SHP77 (cell line): ENCODE measurements around the gene CAMSAP3.

Experiments used
- DNase-seq, 2 experiments: peaks; one replicate each; lab custom pipeline; 2025; lab: John Stamatoyannopoulos, UW

Gene CAMSAP3

GRCh38 chr19:7578127-7578526 is 17.5 kb upstream of the CAMSAP3 start:
- no peak for DNase-seq

- no peak for DNase-seq
Observed at GRCh38 chr19:7579182-7579581, 16.5 kb upstream of the CAMSAP3 start.

GRCh38 chr19:7582446-7582845 is 13.2 kb upstream of the CAMSAP3 start:
- DNase-seq: no peak

GRCh38 chr19:7589822-7590221 is 5.8 kb upstream of the CAMSAP3 start:
- DNase-seq: no peak

- no peak for DNase-seq
Observed at GRCh38 chr19:7590256-7590655, 5.4 kb upstream of the CAMSAP3 start.

- DNase-seq: no peak
Observed at GRCh38 chr19:7596211-7596937, 711 bp downstream of the CAMSAP3 start.

GRCh38 chr19:7597689-7598088 is 2.0 kb downstream of the CAMSAP3 start:
- DNase-seq: no peak

GRCh38 chr19:7598180-7598579 is 2.5 kb downstream of the CAMSAP3 start:
- no peak for DNase-seq

- DNase-seq: no peak
Observed at GRCh38 chr19:7600721-7601120, 5.1 kb downstream of the CAMSAP3 start.

- DNase-seq: no peak
Observed at GRCh38 chr19:7602240-7602934, 6.7 kb downstream of the CAMSAP3 start.

- DNase-seq: no peak
Observed at GRCh38 chr19:7602935-7603497, 7.4 kb downstream of the CAMSAP3 start.

GRCh38 chr19:7603919-7604318 is 8.3 kb downstream of the CAMSAP3 start:
- DNase-seq: no peak

GRCh38 chr19:7605490-7606222 is 10.0 kb downstream of the CAMSAP3 start:
- DNase-seq: peak; percentile 32 to 41

- no peak for DNase-seq
Observed at GRCh38 chr19:7606289-7606688, 10.6 kb downstream of the CAMSAP3 start.

- DNase-seq: no peak
Observed at GRCh38 chr19:7607212-7607873, 11.7 kb downstream of the CAMSAP3 start.

GRCh38 chr19:7607874-7608560 is 12.4 kb downstream of the CAMSAP3 start:
- no peak for DNase-seq

- no peak for DNase-seq
Observed at GRCh38 chr19:7610491-7611240, 15.0 kb downstream of the CAMSAP3 start.

- no peak for DNase-seq
Observed at GRCh38 chr19:7611541-7612279, 16.0 kb downstream of the CAMSAP3 start.

GRCh38 chr19:7612282-7613274 is 16.9 kb downstream of the CAMSAP3 start:
- no peak for DNase-seq
